T-helper 1 cell (primary cell): ENCODE results near the gene CABLES1.
"Not testable (repeated sequence)": the region's sequence is repeated elsewhere in the genome, so short reads cannot be mapped to it uniquely, and the experiment has no call there.

Source experiments
- DNase-seq, 5 donors: peaks; one replicate each; pipeline ENCODE4 v3.0.0-alpha.2; 2012 to 2020

The CABLES1 gene

DNA sequence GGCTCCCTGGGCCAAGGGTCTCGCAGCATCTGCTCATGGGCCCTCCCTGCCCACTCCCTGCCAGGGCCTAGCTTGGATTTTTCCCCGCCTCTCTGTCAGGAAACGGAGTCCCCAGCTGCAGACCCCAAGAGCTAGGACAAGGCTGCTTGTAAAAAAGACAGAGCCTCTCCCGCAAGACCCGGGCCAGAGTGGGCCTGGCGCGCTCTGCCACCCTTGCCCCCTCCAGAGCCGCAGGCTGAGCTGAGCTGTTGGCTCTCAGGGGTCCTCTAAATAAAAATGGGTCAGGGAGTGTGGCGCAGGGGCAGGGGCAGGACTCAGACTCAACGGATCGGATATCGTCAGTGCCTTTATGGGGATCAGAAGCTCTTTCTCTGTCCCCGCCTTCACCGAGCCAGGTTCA, 112.6 kb downstream of the CABLES1 start:
- no peak for DNase-seq

DNA sequence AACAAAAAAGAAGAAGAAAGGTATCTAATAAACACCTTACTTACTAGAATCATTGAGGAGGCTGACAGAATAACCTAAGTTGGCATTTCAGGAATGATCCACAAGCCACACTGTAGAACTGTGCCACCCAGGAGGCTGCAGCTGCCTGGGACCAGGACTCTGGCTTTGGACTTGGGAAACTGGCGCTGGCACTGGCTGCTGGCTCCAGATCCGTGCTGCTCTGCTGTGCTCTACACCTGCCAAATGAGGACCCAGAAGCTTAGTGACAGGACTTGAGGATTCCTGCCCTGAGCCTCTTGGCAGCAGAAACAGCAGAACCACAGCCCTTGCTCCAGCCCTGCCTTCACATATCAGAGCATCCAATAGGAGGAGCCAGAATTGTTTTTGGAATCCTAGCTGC, 113.5 kb downstream of the CABLES1 start:
- DNase-seq, result no peak

DNA sequence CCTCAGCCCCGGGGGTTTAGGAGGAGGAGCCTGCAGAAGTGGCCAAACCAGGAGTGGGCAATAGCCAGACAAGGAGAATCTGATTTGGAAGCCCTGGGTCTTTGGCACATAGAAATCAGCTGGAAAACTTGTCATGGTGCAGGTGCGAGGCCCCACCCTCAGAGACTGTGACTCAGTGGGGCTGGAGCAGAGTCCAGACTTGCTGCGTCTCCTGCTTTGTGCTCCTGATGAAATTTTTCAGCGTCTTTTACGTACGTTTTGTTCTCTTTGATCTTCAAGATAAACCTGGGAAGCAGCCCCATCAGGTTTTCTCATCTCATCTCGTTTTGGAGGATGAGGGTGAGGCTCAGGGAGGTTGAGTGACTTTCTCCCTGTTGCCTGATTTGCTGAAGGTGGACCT, 114.1 kb downstream of the CABLES1 start:
- DNase-seq, result no peak

DNA sequence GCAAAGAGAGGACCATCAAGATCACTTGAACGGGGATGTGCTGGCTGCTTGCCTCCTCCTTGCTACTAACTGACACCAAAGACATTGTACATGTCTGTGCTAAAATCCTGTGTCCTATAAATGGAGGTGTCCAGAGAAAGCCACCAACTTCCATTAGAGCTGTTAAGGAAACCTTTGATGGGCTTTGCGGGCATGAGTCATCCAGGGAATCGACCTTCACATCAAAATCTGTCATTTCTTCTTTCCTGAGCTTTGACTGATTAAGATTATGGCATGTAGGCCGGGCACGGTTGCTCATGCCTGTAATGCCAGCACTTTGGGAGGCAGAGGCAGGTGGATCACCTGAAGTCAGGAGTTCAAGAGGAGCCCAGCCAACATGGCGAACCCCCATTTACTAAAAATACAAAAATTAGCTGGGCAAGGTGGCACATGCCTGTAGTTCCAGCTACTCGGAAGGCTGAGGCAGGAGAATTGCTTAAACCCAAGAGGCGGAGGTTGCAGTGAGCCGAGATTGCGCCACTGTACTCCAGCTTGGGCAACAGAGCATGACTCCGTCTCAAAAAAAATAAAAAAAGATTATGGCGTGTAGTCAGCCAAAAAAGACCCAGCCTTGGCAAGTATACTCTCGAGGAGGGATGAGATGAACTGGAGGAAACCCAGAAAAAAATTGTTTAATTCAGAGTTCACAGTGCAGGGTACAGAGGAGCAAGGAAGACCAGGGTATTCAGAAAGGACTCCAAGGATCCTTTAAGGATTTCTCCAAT, 115.8 kb downstream of the CABLES1 start:
- DNase-seq, result peak in 1 of 5 donors; percentile 45

DNA sequence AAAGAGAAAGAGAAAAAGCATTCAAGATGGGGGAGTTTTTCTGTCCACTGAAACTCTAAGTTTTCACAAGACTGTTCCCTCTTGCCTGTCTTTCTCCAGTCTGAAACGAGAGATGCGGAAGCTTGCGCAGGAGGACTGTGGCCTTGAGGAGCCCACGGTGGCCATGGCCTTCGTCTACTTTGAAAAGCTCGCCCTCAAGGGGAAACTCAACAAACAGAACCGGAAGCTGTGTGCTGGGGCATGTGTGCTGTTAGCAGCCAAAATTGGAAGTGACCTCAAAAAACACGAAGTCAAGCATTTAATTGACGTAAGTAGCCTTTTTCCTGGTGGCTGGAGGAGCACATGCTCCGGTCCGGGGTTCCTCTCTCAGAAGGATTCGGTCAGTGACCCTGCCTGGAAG, 118.3 kb downstream of the CABLES1 start:
- DNase-seq, result no peak

DNA sequence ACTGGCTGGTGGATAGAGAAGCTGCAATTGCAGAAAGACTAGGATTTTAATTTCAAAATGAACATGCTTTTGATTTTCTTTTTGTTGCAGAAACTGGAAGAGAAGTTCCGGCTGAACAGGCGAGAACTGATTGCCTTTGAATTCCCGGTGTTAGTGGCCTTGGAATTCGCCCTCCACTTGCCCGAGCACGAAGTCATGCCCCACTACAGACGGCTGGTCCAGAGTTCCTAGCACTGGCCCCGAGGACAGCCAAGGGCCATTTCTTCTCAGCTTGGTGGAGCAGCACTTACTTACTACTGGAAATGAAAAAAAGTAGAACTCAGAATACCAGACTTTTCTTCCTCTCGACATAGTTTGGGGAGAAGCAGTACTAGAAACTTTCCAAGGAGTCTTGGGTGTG, 121.9 kb downstream of the CABLES1 start:
- no peak for DNase-seq

DNA sequence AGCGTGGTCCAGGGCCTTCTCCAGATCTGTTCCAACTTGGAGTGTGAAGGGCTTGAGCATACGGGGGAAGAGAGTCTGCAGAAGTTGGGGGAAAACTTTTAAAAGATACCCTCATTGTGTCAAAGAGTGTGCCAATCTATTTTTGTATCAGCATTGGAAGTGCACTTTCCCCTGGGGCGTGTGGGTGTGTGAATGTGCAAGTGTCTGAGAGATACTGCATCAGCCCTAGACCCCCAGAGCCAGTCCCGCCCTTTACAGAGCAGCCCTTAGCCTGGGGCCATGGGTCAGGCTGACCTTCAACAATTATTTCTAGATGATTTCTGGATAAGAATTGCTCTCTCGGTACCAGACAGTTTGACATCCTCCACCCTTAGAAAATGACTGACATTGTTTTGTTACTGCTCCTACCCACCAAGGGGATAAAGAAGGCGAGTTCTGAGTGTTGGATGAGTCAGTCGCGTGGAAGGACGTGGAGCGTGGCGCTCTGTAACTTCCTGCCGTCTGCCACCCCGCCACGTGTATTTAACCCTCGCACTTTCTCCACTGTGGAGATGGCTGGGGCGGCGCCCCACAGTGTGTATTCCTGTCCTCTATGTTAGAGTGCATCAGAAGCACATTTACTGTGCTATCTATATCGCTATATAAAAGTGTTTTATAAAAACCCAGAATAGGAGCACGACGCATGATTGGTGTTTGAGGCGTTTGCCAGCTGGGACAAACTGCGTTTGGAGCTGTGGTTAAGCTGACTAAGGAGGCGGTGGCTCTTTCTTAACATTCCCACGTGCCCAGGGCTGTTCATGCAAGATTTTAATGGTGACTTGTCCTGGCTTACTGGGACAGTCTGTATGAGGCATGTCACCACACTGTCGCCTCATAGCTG, 122.6 kb downstream of the CABLES1 start:
- DNase-seq, result peak in 1 of 5 donors; percentile 25

DNA sequence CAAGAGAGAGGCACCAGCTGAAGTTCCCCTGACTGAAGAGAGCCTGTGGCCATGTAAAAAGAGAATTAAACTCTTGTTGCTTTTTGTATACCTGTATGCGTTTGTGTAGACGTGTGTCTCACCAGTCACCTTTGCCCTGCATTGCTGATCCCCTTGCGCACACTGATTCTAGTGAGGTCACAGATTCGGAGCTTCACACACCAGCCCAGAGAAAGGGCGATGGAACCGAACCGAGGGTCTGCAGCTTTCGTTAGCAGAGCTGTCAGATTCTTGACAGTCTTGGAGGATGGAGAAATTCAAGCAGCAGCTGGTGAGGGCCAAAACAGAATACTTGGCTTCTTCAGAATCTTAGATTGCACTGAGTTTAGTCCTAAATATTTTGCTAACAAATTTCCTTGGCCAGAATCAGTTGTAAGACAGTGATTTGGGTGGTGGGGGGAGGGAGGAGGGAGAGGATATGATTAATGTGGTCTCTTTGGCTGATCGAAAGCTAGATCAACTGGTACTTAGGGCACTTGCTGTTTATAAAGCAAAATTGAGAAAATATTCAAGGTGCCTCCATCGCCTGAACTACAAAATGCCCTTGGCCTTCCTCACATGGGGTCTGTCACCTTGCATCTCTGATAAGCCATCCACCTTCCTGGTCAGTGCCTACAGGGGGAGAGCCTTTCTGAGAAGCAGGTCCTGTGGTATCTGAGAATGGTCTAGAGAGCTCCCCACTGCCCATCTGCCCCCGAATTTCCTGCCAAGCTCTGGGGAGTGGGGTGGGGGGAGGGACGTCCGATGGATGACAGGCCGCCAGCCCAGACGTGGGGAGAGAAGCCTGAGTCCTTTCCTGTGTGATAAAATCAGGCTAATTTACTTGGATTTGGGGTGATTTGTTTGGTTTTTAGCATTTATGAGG, 123.5 kb downstream of the CABLES1 start:
- no peak for DNase-seq

DNA sequence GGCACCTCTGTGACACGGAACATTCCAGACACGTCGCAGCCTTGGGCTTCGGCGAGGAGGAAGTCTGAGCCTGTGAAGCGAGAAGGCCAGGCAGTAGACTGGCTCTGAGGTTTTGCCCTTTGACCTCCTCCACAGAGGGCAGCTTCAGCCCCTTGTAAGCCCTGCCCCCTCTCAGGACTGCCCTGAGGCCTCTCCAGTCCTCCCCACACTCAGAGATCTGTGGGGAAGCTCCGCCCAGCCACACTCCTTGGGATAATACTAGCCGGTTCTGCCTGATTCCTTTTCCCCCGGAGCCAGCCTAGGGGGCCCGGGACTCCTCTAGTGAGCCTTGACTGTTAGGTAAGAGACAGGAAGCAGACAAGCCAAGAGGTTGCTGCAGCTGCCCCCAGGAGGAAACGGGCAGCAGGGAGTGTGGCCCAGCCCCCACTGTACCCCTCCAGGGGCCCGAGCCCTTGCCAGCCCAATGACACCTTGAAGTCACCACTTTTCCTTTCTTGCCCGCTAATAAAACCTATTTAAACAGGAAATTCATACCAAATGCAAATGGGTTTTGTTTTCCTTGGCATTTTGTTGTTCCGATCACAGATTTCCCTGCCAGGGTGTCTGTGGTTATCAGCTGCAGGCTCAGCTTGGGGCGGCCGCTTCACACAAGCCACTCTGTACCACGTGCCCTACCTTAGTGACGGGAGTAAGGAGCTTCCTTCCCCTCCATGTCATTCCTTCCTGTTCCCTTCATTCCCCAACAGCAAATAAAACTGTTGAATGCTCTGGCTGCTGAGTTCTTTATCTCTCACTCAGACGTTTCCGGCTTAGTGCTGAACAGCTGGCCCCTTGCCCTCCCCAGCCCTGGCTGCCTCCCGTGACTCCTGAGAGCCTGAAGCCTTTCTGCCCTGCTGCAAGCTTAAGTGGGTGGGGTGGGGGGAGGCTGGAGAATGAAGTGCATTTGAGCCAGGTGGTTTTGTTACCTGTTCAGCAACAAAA, 124.7 kb downstream of the CABLES1 start:
- DNase-seq, result no peak

DNA sequence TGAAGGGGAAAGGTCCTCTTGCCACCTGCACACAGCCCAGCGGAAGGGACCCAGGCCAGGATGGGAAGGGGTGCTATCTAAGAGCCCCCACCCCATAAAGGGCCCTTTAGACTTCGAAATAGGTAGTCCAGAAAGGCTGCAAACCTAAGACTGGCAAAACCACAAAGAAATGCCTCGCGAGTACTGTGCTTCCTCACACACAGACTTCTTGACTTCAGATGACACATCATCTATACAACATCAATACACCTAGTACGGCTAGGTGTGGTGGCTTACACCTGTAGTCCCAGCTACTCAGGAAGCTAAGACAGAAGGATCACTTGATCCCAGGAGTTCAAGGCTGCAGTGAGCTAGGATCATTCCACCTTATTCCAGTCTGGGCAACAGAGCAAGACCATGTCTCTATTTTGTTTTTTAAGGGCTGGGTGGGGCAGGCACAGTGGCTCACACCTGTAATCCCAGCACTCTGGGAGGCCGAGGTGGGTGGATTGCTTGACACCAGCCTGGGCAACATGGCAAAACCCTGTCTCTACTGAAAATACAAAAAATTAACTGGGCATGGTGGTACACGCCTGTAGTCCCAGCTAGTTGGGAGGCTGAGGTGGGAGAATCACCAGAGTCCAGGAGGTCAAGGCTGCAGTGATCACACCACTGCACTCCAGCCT, 125.8 kb downstream of the CABLES1 start:
- no peak for DNase-seq

DNA sequence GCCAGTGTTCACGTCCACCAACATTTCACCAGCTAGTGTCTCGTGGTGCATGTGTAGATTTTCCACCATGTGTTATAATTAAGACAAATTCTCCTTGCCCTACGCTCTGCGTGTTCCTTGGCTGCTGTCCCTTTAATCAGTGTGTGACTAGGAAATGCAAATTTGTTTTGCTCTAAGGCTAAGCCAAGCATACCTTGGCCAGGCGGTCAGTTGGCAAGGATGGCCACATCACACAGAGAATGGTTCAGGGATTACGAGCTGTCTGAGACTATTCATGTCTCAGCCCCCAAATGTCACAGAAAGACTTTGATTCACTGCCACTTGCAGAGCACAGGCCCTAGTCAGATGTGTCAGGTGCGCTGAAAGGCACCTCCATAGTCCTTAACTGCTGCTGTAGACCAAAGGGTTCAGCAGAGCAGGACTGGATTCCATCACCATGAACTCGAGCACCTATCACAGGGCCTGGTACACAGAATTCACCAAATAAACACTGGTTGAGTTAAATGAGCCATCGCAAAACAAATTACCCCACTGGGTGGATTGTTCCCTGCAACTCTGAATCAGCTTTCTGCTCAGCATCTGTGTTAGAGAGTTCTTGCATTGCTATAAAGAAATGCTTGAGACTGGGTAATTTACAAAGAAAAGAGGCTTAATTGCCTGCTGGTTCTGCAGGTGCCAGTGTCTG, 128.4 kb downstream of the CABLES1 start:
- no peak for DNase-seq

DNA sequence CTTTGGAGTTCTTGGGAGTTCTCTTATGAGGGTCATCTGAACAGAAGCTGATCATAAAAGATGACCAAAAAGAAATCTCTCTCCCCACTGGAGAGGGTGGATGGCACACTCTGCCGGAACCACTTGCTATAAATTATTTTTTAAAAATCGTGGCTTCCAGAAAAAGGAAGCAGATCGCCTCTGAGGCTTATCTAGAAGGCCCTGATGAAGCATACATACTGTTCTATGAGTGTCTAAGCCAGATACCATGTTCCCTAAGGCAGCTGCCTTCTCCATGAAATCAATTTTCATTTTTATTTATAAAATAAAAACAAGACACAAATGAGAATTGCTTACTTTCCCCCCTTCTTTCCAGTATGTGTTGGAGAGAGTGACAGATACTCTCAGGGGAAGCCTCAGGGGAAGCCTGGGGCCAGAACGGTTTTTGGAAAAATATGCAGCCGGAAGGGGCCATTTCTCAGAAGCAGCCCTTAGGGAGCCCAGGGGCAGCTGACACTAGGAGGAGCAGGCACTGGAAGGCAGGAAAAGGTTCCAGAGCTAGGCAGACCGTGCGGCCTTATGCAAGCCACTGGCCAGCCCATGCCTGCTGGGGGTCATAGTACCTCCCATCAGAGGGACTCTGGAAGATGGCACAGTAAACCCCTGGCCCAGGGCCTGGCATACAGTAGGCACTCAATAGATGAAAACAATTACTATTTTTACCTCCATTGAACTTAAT, 130.6 kb downstream of the CABLES1 start:
- DNase-seq, result no peak

DNA sequence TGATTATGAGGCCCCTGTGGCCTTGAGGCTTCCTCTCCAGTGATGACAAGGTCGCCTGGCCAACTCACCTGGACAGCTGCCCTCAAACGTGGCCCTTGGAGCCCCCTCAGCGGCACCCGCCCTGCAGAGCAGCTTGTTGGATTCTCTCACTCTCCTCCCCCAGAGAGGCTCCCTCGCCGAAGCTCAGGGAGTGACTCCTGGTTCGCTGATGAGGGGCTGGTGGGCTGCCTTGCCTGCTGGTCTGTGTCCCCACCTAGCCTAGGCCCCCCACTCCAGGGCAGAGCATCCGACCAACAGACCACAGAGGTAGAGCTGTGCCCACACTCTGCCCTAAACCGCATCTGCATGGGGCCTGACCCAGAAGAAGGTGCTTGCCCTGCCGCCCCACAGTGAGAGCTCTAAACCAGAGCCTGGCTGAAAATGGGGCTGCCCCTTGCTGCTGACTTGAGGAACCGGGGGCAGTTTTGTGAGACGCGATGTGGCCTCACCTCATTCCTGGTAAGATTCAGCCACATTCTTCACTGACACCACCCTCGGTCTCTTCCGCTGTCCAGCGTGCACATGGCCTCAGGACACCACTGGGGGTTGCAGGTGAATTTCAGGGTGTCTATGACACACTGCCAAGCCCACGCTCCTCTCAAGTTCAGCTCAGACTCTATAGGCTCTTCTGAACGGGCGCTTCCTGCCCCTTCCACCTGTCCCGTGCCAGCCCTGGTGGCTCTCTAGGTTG, 131.6 kb downstream of the CABLES1 start:
- no peak for DNase-seq

DNA sequence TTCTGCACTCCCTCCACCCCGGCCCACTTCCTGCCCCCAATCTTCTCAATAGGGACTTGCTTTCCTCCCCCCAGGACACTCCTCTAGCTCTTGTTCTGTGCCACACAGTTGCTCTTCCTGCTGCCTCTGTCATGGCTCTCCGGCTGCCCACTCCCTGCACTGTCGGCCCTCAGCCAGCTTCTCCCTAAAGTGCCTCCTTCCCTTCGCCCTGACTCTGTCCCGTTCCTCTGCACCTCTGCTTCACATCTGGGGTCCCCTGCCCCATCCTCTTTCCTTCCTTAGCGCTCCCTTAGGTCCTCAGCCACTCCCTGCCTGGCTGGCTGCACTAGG, 132.1 kb downstream of the CABLES1 start:
- DNase-seq, result no peak

DNA sequence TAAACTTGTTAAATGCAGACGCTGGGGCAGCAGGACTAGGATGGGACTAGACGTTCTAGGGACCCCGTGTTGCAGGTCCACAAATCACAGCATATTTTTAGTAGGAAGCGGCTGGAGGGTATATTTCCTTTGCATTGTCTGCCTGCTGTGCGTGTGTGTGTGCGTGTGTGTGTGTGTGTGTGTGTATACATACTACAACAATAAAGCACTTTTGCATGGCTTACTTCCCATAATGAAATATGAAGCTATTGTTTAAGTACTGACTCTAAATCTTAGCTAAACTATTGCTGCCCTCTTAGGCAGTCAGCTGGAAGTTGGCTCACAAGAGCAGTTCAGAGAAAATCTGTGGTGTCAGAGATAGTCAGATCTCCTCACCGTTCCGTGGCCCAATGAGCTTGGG, 133.4 kb downstream of the CABLES1 start:
- DNase-seq, result no peak

DNA sequence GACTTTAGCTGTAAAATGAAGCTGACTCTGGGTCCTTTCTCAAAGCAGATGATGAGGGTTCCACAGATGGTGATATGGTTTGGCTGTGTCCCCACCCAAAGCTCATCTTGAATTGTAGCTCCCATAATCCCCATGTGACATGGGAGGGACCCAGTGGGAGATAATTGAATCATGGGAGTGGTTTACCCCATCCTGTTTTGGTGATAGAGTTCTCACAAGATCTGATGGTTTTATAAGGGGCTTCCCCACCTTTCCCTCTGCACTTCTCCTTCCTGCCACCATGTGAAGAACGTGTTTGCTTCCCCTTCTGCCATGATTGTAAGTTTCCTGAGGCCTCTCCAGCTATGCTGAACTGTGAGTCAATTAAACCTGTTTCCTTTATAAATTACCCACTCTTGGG, 133.8 kb downstream of the CABLES1 start:
- not testable (repeated sequence) for DNase-seq

DNA sequence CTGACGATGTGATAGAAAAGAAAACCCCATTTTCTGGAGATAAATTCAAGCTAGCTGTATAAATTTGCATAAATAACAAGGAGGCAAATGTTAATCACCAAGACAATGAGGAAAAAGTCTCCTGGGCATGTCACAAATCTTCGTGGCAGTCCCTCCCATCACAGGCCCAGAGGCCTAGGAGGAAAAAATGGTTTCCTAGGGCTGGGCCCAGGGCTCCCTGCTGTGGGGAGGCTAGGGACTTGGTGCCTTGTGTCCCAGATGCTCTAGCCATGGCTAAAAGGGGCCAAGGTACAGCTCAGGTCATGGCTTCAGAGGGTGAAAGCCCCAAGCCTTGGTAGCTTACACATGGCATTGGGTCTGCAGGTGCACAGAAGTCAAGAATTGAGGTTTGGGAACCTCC, 134.6 kb downstream of the CABLES1 start:
- no peak for DNase-seq

DNA sequence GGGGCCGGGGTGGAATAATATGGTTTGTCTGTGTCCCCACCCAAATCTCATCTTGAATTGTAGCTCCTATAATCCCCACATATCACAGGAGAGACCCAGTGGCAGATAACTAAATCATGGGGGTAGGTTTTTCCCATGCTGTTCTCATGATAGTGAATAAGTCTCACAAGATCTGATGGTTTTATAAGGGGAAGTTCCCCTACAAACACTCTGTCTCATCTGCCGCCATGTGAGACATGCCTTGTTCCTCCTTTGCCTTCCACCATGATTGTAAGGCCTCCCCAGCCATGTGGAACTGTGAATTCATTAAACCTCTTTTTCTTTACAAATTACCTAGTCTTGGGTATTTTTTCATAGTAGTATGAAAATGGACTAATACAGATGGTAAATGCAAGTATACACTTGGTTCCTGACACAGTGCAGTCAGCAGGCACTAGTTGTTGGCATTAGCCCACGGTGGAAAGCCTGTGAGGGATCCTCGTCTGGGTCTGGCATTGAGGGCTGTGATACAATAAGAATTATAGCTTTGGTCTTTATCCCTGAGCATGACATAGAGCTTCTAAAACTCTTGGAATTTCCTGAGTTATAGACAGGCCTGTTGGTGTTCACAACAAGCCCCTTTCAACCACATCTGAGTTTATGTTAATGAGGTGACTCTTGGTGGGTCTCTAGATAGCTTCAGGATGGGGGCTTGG, 135.8 kb downstream of the CABLES1 start:
- DNase-seq, result no peak
